T-cell (primary cell): ENCODE data around the gene LRP10. TPM values are rescaled to one million over a fixed set of nuclear protein-coding genes. Genes with fewer than 3 reads are reported as not detected.

Source experiments
- ATAC-seq, 4 experiments: fragments of 200-7000 bp in 3 of 4; fragments of 150-1000 bp in 1 of 4; cut with Tn5 transposase; replicated peaks in 1 of 4; 1 replicate in 3 of 4; 2 replicates in 1 of 4; pipeline ENCODE4 v1.10.0; 2021; ENCODE audit warnings: moderate library complexity in 3 of 4, mild to moderate bottlenecking in 2 of 4, moderate number of reproducible peaks in 1 of 4
- CTCF ChIA-PET, 2 donors: fragments of 300-600 bp; sonication (Branson Sonifier 250); formaldehyde crosslinking; loops; one replicate each; lab custom pipeline; 2022; ENCODE audit warnings: antibody characterized with exemption in 2 of 2; lab: Charles Lee
- POLR2A ChIA-PET, 2 donors: fragments of 300-600 bp; sonication (Branson Sonifier 250); formaldehyde crosslinking; loops; one replicate each; lab custom pipeline; 2022; ENCODE audit warnings: antibody characterized with exemption in 2 of 2; lab: Charles Lee
- DNase-seq, 35 experiments: peaks; one replicate each; pipeline versions ENCODE4 v3.0.0 to v3.0.0-alpha.2; 2013 to 2023
- H3K27ac ChIP-seq: one replicate; pipeline ENCODE4 v1.5.1; 2013; ENCODE audit warnings: low read length
- H3K27me3 ChIP-seq, 2 experiments: replicated peaks in 1 of 2; 1 replicate in 1 of 2; 2 replicates in 1 of 2; pipeline versions ENCODE4 v1.6.1 to v1.7.0; 2013; ENCODE audit warnings: low read length in 1 of 2, mixed read lengths in 1 of 2; ENCODE audit not compliant: control insufficient read depth in 2 of 2, insufficient read depth in 2 of 2; ENCODE audit errors: extremely low read depth in 1 of 2
- H3K36me3 ChIP-seq, 2 donors: 1 replicate in 1 of 2; 2 replicates in 1 of 2; pipeline versions ENCODE4 v1.6.1 to v1.7.0; 2013; ENCODE audit warnings: low read length in 1 of 2; ENCODE audit not compliant: control insufficient read depth in 2 of 2, insufficient read depth in 1 of 2; ENCODE audit errors: extremely low read depth in 1 of 2
- H3K4me1 ChIP-seq, 2 experiments: 1 replicate in 1 of 2; 2 replicates in 1 of 2; pipeline versions ENCODE4 v1.6.1 to v1.7.0; 2013; ENCODE audit warnings: low read length in 2 of 2, mixed read lengths in 1 of 2; ENCODE audit not compliant: insufficient read depth in 2 of 2, control insufficient read depth in 1 of 2; ENCODE audit errors: extremely low read depth in 1 of 2
- H3K4me3 ChIP-seq, 2 donors: 1 replicate in 1 of 2; 2 replicates in 1 of 2; pipeline versions ENCODE4 v1.5.1 to v1.7.0; 2013; ENCODE audit warnings: mild to moderate bottlenecking in 2 of 2, low read length in 1 of 2, moderate library complexity in 1 of 2; ENCODE audit not compliant: control insufficient read depth in 1 of 2; ENCODE audit errors: extremely low read depth in 1 of 2
- H3K9me3 ChIP-seq: 2 replicates; pipeline ENCODE4 v1.7.0; 2013
- H3K27ac Mint-ChIP-seq, 2 donors: one replicate each; pipeline ENCODE4 v1.8.0; 2020 to 2021; ENCODE audit warnings: mild to moderate bottlenecking in 2 of 2, mixed read lengths in 2 of 2
- H3K27me3 Mint-ChIP-seq, 2 donors: one replicate each; pipeline ENCODE4 v1.8.0; 2021 to 2022; ENCODE audit warnings: mixed read lengths in 2 of 2
- H3K36me3 Mint-ChIP-seq: one replicate; pipeline ENCODE4 v1.8.0; 2021; ENCODE audit warnings: mixed read lengths
- H3K4me1 Mint-ChIP-seq, 3 donors: one replicate each; pipeline ENCODE4 v1.8.0; 2020 to 2022; ENCODE audit warnings: mixed read lengths in 3 of 3, mild to moderate bottlenecking in 1 of 3
- H3K4me3 Mint-ChIP-seq, 3 donors: one replicate each; pipeline ENCODE4 v1.8.0; 2020 to 2022; ENCODE audit warnings: mild to moderate bottlenecking in 3 of 3, mixed read lengths in 3 of 3, moderate library complexity in 3 of 3
- H3K9me3 Mint-ChIP-seq, 3 donors: one replicate each; pipeline ENCODE4 v1.8.0; 2020 to 2022; ENCODE audit warnings: mixed read lengths in 3 of 3
- WGBS: methylation state at CpG from one replicate; pipeline ENCODE4 v1.1.5; 2013; ENCODE audit warnings: missing lambda C conversion rate; ENCODE audit not compliant: insufficient coverage; 5-methylcytosine and 5-hydroxymethylcytosine counted together
- total RNA-seq, 35 experiments: library from RNA in 6 of 35; stranded (reverse) in 6 of 35; fragments of 120-200 nt in 1 of 35; gene quantifications; one replicate each; pipeline versions ENCODE4 v1.2.1 to v1.2.4 and lab custom pipeline; 2013 to 2026

The LRP10 gene
- total RNA-seq, 5 donors from 2014 or later (not counting 1 experiment from before 2014, with no cell fraction given) = 67.0 to 103 (median 89.9) TPM

DNA sequence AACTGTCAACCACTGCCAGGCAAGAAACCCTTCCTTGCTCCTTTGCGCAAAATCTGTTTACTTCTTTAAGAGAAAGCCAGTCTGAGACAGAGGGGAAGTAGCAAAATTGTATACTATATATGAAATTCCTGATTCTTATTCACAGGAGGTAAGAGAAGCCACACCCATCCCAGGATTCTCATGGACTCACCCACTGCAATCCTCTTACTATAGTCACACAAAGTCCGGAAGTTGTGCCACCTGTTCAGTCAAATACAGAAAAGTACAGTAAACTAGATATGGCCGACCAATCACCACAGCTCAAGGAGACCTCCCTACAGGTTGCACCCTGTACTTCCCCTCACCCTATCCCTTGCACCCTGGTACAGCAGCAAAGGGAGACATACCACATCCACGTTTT is 54.8 kb downstream of the LRP10 start:
- ChIA-PET POLR2A (no interaction called here), CTCF (no interaction called here)
- ATAC-seq (no peak), DNase-seq (no peak)
- H3K4me1 ChIP-seq = peaks cover 9 to 20% of the 10 kb centered on the region in 2 experiments
- peaks cover 5 to 37% of the 10 kb centered on the region in 2 donors for H3K36me3 ChIP-seq
- H3K4me1 Mint-ChIP-seq = peaks cover 5 to 13% (median 5%) of the 10 kb centered on the region in 3 donors
- no peak overlapping the region for H3K27ac ChIP-seq
- H3K27ac Mint-ChIP-seq = no peak overlapping the region
- H3K27me3 Mint-ChIP-seq = no peaks in the 10 kb centered on the region
- H3K4me3 ChIP-seq = no peak overlapping the region
- H3K9me3 Mint-ChIP-seq = no peaks in the 10 kb centered on the region
- peaks cover 41% of the 10 kb centered on the region for H3K36me3 Mint-ChIP-seq
- no peaks in the 10 kb centered on the region for H3K27me3 ChIP-seq
- 88% methylated on average over 2 of the region's 4 CpGs for whole genome bisulfite sequencing
- no peaks in the 10 kb centered on the region for H3K9me3 ChIP-seq
- H3K4me3 Mint-ChIP-seq = peak overlapping the region in 1 of 3 donors; percentile 3

DNA sequence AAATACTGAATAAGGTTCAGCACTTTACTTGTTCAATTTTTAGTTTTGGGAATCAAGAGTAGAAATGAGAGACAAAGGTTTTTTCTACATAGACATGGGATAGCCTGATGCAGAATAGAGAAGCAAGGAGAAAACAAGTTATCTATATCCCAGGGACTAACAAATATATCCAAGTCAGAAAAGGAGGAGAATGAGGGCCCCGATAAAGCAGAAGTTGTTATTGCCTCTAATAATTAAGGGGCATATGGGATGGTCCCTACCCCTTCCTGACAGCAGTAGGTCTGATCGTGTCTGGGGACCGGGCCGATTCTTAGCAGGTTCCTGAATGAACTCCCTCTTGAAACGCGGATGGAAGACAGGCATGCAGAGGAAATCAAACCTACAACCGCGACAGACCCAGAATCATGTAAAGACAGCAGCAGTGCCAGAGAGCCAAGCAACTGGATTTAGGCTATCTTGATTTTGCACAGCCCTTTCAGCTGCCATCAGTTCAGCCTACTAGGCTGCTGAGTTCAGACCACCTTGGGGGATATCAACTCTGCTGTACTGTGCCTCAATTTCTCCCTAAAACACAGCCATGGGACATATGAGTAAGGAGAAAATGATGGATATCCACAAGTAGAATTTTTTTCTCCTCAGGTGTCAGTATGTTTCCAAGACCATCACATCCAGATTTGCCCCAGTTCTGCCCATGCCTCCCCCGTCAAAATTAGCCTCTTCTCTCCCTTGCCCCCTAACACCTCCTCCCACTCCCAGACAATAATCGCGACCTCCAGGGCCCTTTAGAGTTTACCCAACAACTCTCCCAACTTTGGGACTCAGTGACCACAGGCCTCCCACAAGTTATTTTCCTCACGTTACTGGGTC is 56.9 kb downstream of the LRP10 start:
- peak overlapping the region; percentile 97 to 99 for H3K4me3 ChIP-seq
- no peak for ATAC-seq
- H3K4me1 ChIP-seq = peaks cover 9 to 20% of the 10 kb centered on the region in 2 experiments
- H3K36me3 ChIP-seq = peaks cover 5 to 24% of the 10 kb centered on the region in 2 donors
- 6% methylated on average over 11 of the region's 12 CpGs for WGBS
- ChIA-PET CTCF (interaction anchor here (0.6 to 3.5 kb wide), 24 partner anchors 9 to 392 kb away, joined by 3 to 50 read pairs (median 4); partner anchors contain the start of genes ACIN1 (in 1 of the 2), AJUBA (in 1 of the 2), C14orf119 (in 1 of the 2) and CDH24 (in 1 of the 2)), POLR2A (interaction anchor here (0.6 to 4.4 kb wide), 6 partner anchors 9 to 339 kb away, joined by 3 to 48 read pairs (median 4); partner anchors contain the start of genes RBM23 (in 2 of the 2) and DAD1 (in 1 of the 2))
- Mint-ChIP-seq H3K9me3 (no peaks in the 10 kb centered on the region), H3K27me3 (no peaks in the 10 kb centered on the region), H3K27ac (no peak overlapping the region), H3K4me1 (peaks cover 5 to 19% (median 11%) of the 10 kb centered on the region in 3 donors), H3K4me3 (no peak overlapping the region), H3K36me3 (peaks cover 26% of the 10 kb centered on the region)
- H3K27me3 ChIP-seq = no peaks in the 10 kb centered on the region
- peak overlapping the region; percentile 89 for H3K27ac ChIP-seq
- peak in 1 of 35 experiments; percentile 27 for DNase-seq
- H3K9me3 ChIP-seq = no peaks in the 10 kb centered on the region

DNA sequence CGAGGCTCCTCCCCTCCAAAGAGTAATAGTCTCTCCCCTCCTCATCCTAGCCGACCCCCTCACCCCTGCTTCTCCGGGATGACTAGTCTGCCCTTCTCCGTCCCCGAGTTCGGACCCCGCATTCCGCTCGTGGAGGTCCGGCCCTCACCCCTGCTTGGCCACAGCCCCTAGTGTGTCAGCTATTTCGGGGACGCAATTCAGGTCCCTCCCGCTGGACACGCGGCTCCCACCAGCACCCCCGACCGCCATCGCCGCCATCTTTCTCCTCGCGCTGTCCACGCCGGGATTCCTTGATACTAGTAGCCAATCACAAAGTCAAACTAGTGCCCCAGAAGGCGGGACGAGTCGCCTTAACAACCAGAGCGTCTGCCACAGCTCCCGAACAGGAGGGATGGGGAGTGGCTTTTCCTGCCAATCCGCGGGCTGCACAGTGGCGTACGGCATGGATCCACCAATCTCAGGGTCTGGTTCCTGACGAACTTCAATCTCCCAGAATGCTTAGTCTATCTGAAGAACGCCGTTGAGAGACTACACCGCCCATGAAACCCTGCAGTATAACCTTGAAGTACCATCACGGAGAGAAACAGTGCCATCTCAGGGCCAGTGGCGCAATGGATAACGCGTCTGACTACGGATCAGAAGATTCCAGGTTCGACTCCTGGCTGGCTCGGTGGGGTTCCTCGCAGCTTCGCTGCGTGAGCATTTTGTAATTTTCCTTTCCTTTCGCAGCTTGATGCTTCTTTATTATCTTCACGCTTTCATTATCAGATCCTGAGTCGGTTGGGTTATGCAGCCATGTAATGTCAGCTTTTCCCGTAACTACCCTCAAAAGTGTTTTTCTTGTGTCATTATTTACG is 57.8 kb downstream of the LRP10 start, which contains the start of gene PRMT5:
Gene PRMT5 (minus strand): TSS at position 273 of the 857 bp plus-strand sequence. CDS start 15 bp downstream, at position 258.
- no peaks in the 10 kb centered on the region for H3K9me3 ChIP-seq
- H3K4me1 ChIP-seq = peaks cover 9 to 20% of the 10 kb centered on the region in 2 experiments
- H3K36me3 ChIP-seq = peaks cover 3 to 16% of the 10 kb centered on the region in 2 donors
- Mint-ChIP-seq H3K4me1 (peaks cover 5 to 19% (median 11%) of the 10 kb centered on the region in 3 donors), H3K27ac (no peak within 1 kb of the TSS), H3K27me3 (no peaks in the 10 kb centered on the region), H3K36me3 (peaks cover 18% of the 10 kb centered on the region), H3K9me3 (no peaks in the 10 kb centered on the region), H3K4me3 (no peak within 1 kb of the TSS)
- DNase-seq (peak; percentile 93 to 100 (median 98)), ATAC-seq (peak; percentile 95 to 97 (median 97))
- WGBS = 0% methylated on average over 47 of the region's 51 CpGs
- POLR2A ChIA-PET = interaction anchor here (0.6 to 4.4 kb wide), 8 partner anchors 9 to 340 kb away, joined by 3 to 48 read pairs (median 5); partner anchors contain the start of genes ACIN1 (in 1 of the 2), C14orf119 (in 1 of the 2), DAD1 (in 1 of the 2) and OXA1L (in 1 of the 2)
- H3K4me3 ChIP-seq = peak within 1 kb of the TSS; percentile 97 to 99
- peak within 1 kb of the TSS; percentile 89 for H3K27ac ChIP-seq
- no peaks in the 10 kb centered on the region for H3K27me3 ChIP-seq
- CTCF ChIA-PET = interaction anchor here (0.5 to 3.5 kb wide), 36 partner anchors 8 to 1077 kb away, joined by 3 to 50 read pairs (median 4); partner anchors contain the start of genes ACIN1 (in 1 of the 2), AJUBA (in 1 of the 2), C14orf119 (in 1 of the 2) and CDH24 (in 1 of the 2)

DNA sequence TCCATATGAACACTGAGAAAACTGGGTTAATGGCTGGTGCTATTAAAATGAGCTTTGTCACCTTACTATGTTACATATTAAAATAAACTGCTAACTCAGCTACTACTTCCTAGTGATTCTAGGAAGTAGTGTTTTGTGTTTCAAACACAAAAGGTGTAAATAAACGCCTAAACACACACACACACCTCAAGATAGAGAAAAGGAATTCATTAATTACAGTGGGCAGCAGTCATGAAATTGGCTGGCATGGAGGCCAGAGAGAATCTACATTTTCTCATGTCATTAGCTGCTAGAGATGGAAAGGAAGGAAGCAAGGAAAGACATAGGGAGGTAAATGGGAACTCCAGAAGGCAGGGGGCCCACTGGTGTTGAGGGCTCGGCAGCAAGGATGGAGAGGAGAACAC is 58.4 kb downstream of the LRP10 start:
- Mint-ChIP-seq H3K36me3 (peaks cover 12% of the 10 kb centered on the region), H3K27ac (no peak overlapping the region), H3K27me3 (no peaks in the 10 kb centered on the region), H3K4me1 (peaks cover 5 to 19% (median 11%) of the 10 kb centered on the region in 3 donors), H3K4me3 (no peak overlapping the region), H3K9me3 (no peaks in the 10 kb centered on the region)
- 0% methylated on average over 1 of the region's 2 CpGs for WGBS
- H3K4me1 ChIP-seq = peaks cover 9 to 20% of the 10 kb centered on the region in 2 experiments
- no peaks in the 10 kb centered on the region for H3K27me3 ChIP-seq
- ATAC-seq (peak in 1 of 4 experiments; percentile 1), DNase-seq (peak in 1 of 35 experiments; percentile 9)
- no peaks in the 10 kb centered on the region for H3K9me3 ChIP-seq
- ChIA-PET POLR2A (interaction anchor here (0.5 to 4.4 kb wide), 6 partner anchors 11 to 1057 kb away, joined by 3 to 48 read pairs (median 5); partner anchors contain the start of genes ACIN1 (in 1 of the 2), C14orf119 (in 1 of the 2), DAD1 (in 1 of the 2) and OXA1L (in 1 of the 2)), CTCF (interaction anchor here (0.5 to 3.5 kb wide), 34 partner anchors 9 to 1077 kb away, joined by 3 to 50 read pairs (median 4); partner anchors contain the start of genes ACIN1 (in 1 of the 2), AJUBA (in 1 of the 2), C14orf119 (in 1 of the 2) and CDH24 (in 1 of the 2))
- H3K36me3 ChIP-seq = peaks cover 0 to 10% of the 10 kb centered on the region in 2 donors
- H3K27ac ChIP-seq = peak overlapping the region; percentile 89
- H3K4me3 ChIP-seq = peak overlapping the region; percentile 97 to 99
